Neutrophil (primary cell): ENCODE results near the gene LKAAEAR1.

ENCODE experiments used
- H3K27ac ChIP-seq: fragments of 200-600 bp; sonication (generic); 2 replicates; pipeline ENCODE4 v1.5.1; 2016; ENCODE audit warnings: mild to moderate bottlenecking, moderate library complexity
- H3K27me3 ChIP-seq: fragments of 200-600 bp; sonication (generic); 2 replicates; pipeline ENCODE4 v1.6.0; 2016; ENCODE audit warnings: mild to moderate bottlenecking
- H3K36me3 ChIP-seq: fragments of 200-600 bp; sonication (generic); 2 replicates; pipeline ENCODE4 v1.5.1; 2017
- H3K4me1 ChIP-seq, 2 experiments: fragments of 200-600 bp in 1 of 2; sonication (generic) in 1 of 2; 1 replicate in 1 of 2; 2 replicates in 1 of 2; pipeline versions ENCODE4 v1.5.1 to v1.6.1; 2013 to 2016; ENCODE audit warnings: low read depth in 1 of 2, low read length in 1 of 2, mild to moderate bottlenecking in 1 of 2, moderate library complexity in 1 of 2; ENCODE audit not compliant: control insufficient read depth in 1 of 2, insufficient read depth in 1 of 2
- H3K4me3 ChIP-seq, 2 experiments: fragments of 200-600 bp in 1 of 2; sonication (generic) in 1 of 2; 1 replicate in 1 of 2; 2 replicates in 1 of 2; pipeline ENCODE4 v1.5.1; 2013 to 2016; ENCODE audit warnings: low read depth in 1 of 2, low read length in 1 of 2, mild to moderate bottlenecking in 1 of 2, moderate library complexity in 1 of 2
- H3K9me3 ChIP-seq: fragments of 200-600 bp; sonication (generic); 2 replicates; pipeline ENCODE4 v1.5.1; 2016
- CTCF ChIP-seq: fragments of 200-600 bp; sonication (generic); IDR thresholded peaks from 2 replicates; pipeline ENCODE4 v1.5.1; 2016; ENCODE audit warnings: antibody characterized with exemption

The LKAAEAR1 gene

DNA sequence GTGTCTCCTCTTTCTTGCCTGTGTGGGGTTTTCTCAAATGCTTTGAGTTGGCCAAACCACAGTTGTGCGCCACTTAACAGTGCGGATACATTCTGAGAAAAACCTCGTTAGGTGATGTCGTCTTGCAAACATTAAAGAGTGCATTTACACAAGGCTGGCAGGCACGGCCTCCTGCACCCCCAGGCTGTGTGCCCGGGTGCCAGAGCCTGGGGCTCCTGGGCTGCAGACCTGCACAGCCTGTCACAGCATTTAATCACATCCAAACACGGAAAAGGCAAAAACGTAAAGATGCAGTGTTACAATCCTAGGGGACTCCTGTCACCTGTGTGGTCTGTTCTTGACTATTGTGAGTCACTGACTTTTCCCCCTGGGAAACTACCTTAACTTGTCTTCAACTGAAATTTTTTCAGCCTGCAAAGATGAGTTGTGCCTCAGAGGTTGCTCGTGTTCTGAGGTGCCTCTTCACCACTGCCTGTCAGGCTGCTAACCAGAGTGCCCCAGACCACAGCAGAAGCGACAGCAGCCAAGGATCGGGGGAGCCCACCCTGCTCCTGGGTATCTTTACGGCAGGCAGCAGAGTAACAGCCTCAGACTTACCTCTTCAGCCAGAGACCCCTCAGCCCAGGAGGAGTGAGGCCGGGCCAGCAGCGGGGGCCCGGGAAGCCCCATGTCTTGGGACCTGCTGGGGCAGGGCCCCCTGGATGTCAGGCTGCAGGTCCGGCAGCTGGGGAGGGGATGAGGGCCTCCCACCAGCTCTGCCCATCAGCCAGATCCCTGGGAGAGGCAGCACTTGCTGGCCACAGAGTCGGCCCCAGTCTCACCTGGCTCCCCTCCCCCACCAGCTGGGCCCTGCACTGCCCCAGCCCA lies 48.9 kb downstream of the LKAAEAR1 start:
- H3K27ac ChIP-seq = no peak overlapping the region

DNA sequence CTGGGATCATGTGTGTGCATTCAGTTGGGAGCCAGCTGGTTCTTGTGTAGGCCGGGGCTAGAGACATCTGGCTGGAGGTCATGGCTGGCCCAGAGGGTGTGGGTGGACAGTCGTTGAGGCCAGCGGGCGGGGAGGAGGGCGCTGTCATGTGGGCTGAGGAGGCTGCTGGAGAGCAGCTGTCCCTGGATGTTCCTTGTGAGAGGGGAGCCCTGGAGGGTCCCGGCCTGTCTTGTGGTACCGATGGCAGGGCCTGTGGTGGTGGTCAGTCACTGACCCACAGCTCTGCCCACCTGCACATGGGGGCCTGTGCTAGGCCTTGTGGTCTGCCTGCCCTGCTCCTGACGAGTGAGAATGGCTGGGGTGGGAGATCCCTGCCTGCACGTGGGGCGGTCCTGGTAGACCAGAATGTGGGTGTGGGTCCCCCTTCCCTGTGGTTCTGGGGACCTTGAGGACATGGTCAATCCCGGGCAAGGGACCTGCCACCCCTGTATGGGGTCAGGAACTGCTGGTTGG lies 50.2 kb downstream of the LKAAEAR1 start:
- Histone ChIP-seq H3K4me1 (peaks cover 5 to 16% of the 10 kb centered on the region in 2 experiments), H3K9me3 (no peaks in the 10 kb centered on the region), H3K27me3 (peaks cover 34% of the 10 kb centered on the region), H3K4me3 (no peak overlapping the region), H3K27ac (no peak overlapping the region), H3K36me3 (peaks cover 67% of the 10 kb centered on the region)
- no peak for TF ChIP-seq CTCF

More for the DNA sequence above, 48.9 kb downstream of the LKAAEAR1 start:
- H3K9me3 ChIP-seq = no peaks in the 10 kb centered on the region
- H3K4me1 ChIP-seq = peaks cover 10 to 22% of the 10 kb centered on the region in 2 experiments
- TF ChIP-seq CTCF = no peak
- peaks cover 54% of the 10 kb centered on the region for H3K36me3 ChIP-seq
- H3K27me3 ChIP-seq = peaks cover 47% of the 10 kb centered on the region
- no peak overlapping the region for H3K4me3 ChIP-seq
